ENCODE data around the gene SNX3. TPM values are rescaled to one million over a fixed set of nuclear protein-coding genes. Genes with fewer than 3 reads are reported as not detected.

SNX3 gene
- total RNA-seq, 1 experiment from 2014 or later, result 102 TPM

- intact Hi-C loops (cut with micrococcal nuclease; ENCODE audit: unreplicated experiment), result no loop called here
- H2AFZ ChIP-seq, result no peak overlapping the region
- no TSS peak for BruUV-seq (replicated peaks)
Observed at GRCh38 chr6:108167449-108168089, 93.3 kb downstream of the SNX3 start.

GRCh38 chr6:108166664-108167448, 94.0 kb downstream of the SNX3 start:
- H3K9me3 ChIP-seq (ENCODE audit: insufficient read depth, low read depth), result no peaks in the 10 kb centered on the region
- H3K36me3 ChIP-seq (ENCODE audit: low read depth), result no peaks in the 10 kb centered on the region
- no peak overlapping the region for H3K4me2 ChIP-seq
- TF ChIP-seq CTCF (conservative IDR thresholded peaks at IDR 0.05), result no peak
- no peak for TF ChIP-seq EZH2 (IDR thresholded peaks at IDR 0.05; ENCODE audit: low read depth)
- H2AFZ ChIP-seq, result no peak overlapping the region
- no peak overlapping the region for H3K4me3 ChIP-seq
- H3K27ac ChIP-seq, result no peak overlapping the region
- peaks cover 9% of the 10 kb centered on the region for H3K27me3 ChIP-seq (ENCODE audit: insufficient read depth, low read depth)
- CTCF ChIA-PET, result no interaction called here
- no TSS peak for BruUV-seq (replicated peaks)
- no peaks in the 10 kb centered on the region for H3F3A ChIP-seq (ENCODE audit: insufficient read depth, low read depth)
- H4K20me1 ChIP-seq (ENCODE audit: insufficient read depth), result no peaks in the 10 kb centered on the region
- POLR2A ChIA-PET (ENCODE audit: unreplicated experiment), result no interaction called here
- H3K4me1 ChIP-seq (replicated peaks; ENCODE audit: insufficient read depth), result no peaks in the 10 kb centered on the region
- intact Hi-C loops (cut with micrococcal nuclease; ENCODE audit: unreplicated experiment), result no loop called here
- DNase-seq, result no peak
- no peaks in the 10 kb centered on the region for H3K79me2 ChIP-seq (ENCODE audit: low read depth)
- H3K9me2 ChIP-seq (ENCODE audit: insufficient read depth), result no peaks in the 10 kb centered on the region

More at GRCh38 chr6:108167449-108168089, 93.3 kb downstream of the SNX3 start:
- Histone ChIP-seq H3K9me3 (ENCODE audit: insufficient read depth, low read depth) (no peaks in the 10 kb centered on the region), H3K79me2 (ENCODE audit: low read depth) (no peaks in the 10 kb centered on the region), H3K27me3 (ENCODE audit: insufficient read depth, low read depth) (peaks cover 4% of the 10 kb centered on the region; the same call in 1 of the 2 replicates), H3K9me2 (ENCODE audit: insufficient read depth) (no peaks in the 10 kb centered on the region), H3K4me1 (replicated peaks; ENCODE audit: insufficient read depth) (no peaks in the 10 kb centered on the region), H3K36me3 (ENCODE audit: low read depth) (no peaks in the 10 kb centered on the region), H3K4me3 (no peak overlapping the region), H3K4me2 (no peak overlapping the region), H4K20me1 (ENCODE audit: insufficient read depth) (no peaks in the 10 kb centered on the region), H3F3A (ENCODE audit: insufficient read depth, low read depth) (no peaks in the 10 kb centered on the region), H3K27ac (no peak overlapping the region)
- DNase-seq, result no peak
- TF ChIP-seq EZH2 (IDR thresholded peaks at IDR 0.05; ENCODE audit: low read depth) (no peak), CTCF (conservative IDR thresholded peaks at IDR 0.05) (no peak)
- ChIA-PET POLR2A (ENCODE audit: unreplicated experiment) (no interaction called here), CTCF (no interaction called here)

- Histone ChIP-seq H3K4me3 (no peak within 1 kb of the TSS), H3K9me3 (ENCODE audit: insufficient read depth, low read depth) (no peaks in the 10 kb centered on the region), H3K79me2 (ENCODE audit: low read depth) (no peaks in the 10 kb centered on the region), H4K20me1 (ENCODE audit: insufficient read depth) (no peaks in the 10 kb centered on the region), H3K27ac (no peak within 1 kb of the TSS), H3K9me2 (ENCODE audit: insufficient read depth) (no peaks in the 10 kb centered on the region), H3K4me1 (replicated peaks; ENCODE audit: insufficient read depth) (no peaks in the 10 kb centered on the region), H3K36me3 (ENCODE audit: low read depth) (no peaks in the 10 kb centered on the region), H3F3A (ENCODE audit: insufficient read depth, low read depth) (no peaks in the 10 kb centered on the region), H3K27me3 (ENCODE audit: insufficient read depth, low read depth) (peaks cover 16% of the 10 kb centered on the region), H2AFZ (no peak within 1 kb of the TSS), H3K4me2 (no peak within 1 kb of the TSS)
- CTCF ChIA-PET, result no interaction called here
- DNase-seq, result no peak
- no TSS peak for BruUV-seq (replicated peaks)
- TF ChIP-seq CTCF (conservative IDR thresholded peaks at IDR 0.05), result no peak
- no peak for TF ChIP-seq EZH2 (IDR thresholded peaks at IDR 0.05; ENCODE audit: low read depth)
- POLR2A ChIA-PET (ENCODE audit: unreplicated experiment), result no interaction called here
- intact Hi-C loops (cut with micrococcal nuclease; ENCODE audit: unreplicated experiment), result no loop called here
Observed at GRCh38 chr6:108165714-108166663, 94.9 kb downstream of the SNX3 start, which contains the start of gene NR2E1. TSS of gene NR2E1 (plus strand) at chr6:108166022. CDS start at chr6:108166766, 744 bp downstream.
